Activated T-cell treated with anti-CD3 and anti-CD28 coated beads, Interleukin-2, amount 50 U/mL, for 72 hours (primary cell): ENCODE results near the gene KISS1R. TPM values are rescaled to one million over a fixed set of nuclear protein-coding genes. Genes with fewer than 3 reads are reported as not detected.

ENCODE experiments used
- ATAC-seq, 2 donors: fragments of 150-1000 bp; cut with Tn5 transposase; replicated peaks in 1 of 2; 2 replicates each; pipeline ENCODE4 v1.10.0; 2021; ENCODE audit warnings: moderate library complexity in 2 of 2, mild to moderate bottlenecking in 1 of 2
- DNase-seq, 2 donors: peaks; one replicate each; pipeline ENCODE4 v3.0.0; 2021 to 2022; ENCODE audit warnings: mixed read lengths in 1 of 2
- H3K27ac Mint-ChIP-seq: one replicate; pipeline ENCODE4 v1.8.0; 2022; ENCODE audit warnings: mild to moderate bottlenecking, moderate library complexity, mixed read lengths
- H3K27me3 Mint-ChIP-seq: one replicate; pipeline ENCODE4 v1.8.0; 2022; ENCODE audit warnings: low read depth, mixed read lengths
- H3K36me3 Mint-ChIP-seq, 2 donors: one replicate each; pipeline ENCODE4 v1.8.0; 2022; ENCODE audit warnings: mixed read lengths in 2 of 2, mild to moderate bottlenecking in 1 of 2; ENCODE audit not compliant: insufficient read depth in 2 of 2
- H3K4me1 Mint-ChIP-seq: one replicate; pipeline ENCODE4 v1.8.0; 2022; ENCODE audit warnings: low read depth, mixed read lengths
- H3K4me3 Mint-ChIP-seq, 2 donors: one replicate each; pipeline ENCODE4 v1.8.0; 2022; ENCODE audit warnings: mild to moderate bottlenecking in 2 of 2, mixed read lengths in 2 of 2, moderate library complexity in 2 of 2
- H3K9me3 Mint-ChIP-seq, 2 donors: one replicate each; pipeline ENCODE4 v1.8.0; 2022; ENCODE audit warnings: mixed read lengths in 2 of 2
- total RNA-seq, 2 donors: library from RNA; stranded (reverse); gene quantifications; one replicate each; pipeline ENCODE4 v1.2.3, GENCODE V29; 2022

The KISS1R gene
- total RNA-seq, 2 donors from 2014 or later, result 1.0 to 3.6 TPM

GRCh38 chr19:966485-967088, 49.5 kb downstream of the KISS1R start:
- H3K9me3 Mint-ChIP-seq, result peaks cover 2 to 4% of the 10 kb centered on the region in 2 donors
- H3K4me1 Mint-ChIP-seq, result no peaks in the 10 kb centered on the region
- H3K4me3 Mint-ChIP-seq, result no peak overlapping the region
- ATAC-seq, result no peak
- H3K36me3 Mint-ChIP-seq, result peaks cover 10 to 27% of the 10 kb centered on the region in 2 donors
- no peak for DNase-seq
- H3K27ac Mint-ChIP-seq, result no peak overlapping the region
- no peaks in the 10 kb centered on the region for H3K27me3 Mint-ChIP-seq

Other genes with a start within 250 kb of the KISS1R start
- gene FSTL3, start 240.9 kb upstream of the KISS1R start, total RNA-seq, result 10 to 100 TPM; 10.0 to 11.4 TPM
- under 1 TPM in 1 of 2 donors, not detected in 1; 0.22 TPM for gene PRSS57, start 221.9 kb upstream of the KISS1R start, total RNA-seq
- 1 to 10 TPM in 1 of 2 donors, under 1 TPM in 1; 0.72 to 2.0 TPM for gene PALM, start 208.4 kb upstream of the KISS1R start, total RNA-seq
- not detected for gene MISP, start 166.2 kb upstream of the KISS1R start, total RNA-seq
- gene PTBP1, start 119.9 kb upstream of the KISS1R start, total RNA-seq, result 100 to 1,000 TPM; 515 to 611 TPM
- not detected for gene PLPPR3, start 95.4 kb upstream of the KISS1R start, total RNA-seq
- gene AZU1, start 89.5 kb upstream of the KISS1R start, total RNA-seq, result not detected
- not detected for gene PRTN3, start 76.3 kb upstream of the KISS1R start, total RNA-seq
- not detected for gene ELANE, start 65.0 kb upstream of the KISS1R start, total RNA-seq
- gene CFD, start 57.7 kb upstream of the KISS1R start, total RNA-seq, result 1 to 10 TPM; 2.1 to 3.1 TPM
- 10 to 100 TPM; 59.8 to 62.2 TPM for gene MED16, start 24.1 kb upstream of the KISS1R start, total RNA-seq
- gene RNU6-9, start 23.8 kb upstream of the KISS1R start, total RNA-seq, result not detected
- gene R3HDM4, start 4.1 kb upstream of the KISS1R start, total RNA-seq, result 100 to 1,000 TPM; 109 to 126 TPM
- gene ARID3A, start 8.7 kb downstream of the KISS1R start, total RNA-seq, result 10 to 100 TPM; 31.7 to 34.0 TPM
- 10 to 100 TPM; 59.6 TPM for gene WDR18, start 67.0 kb downstream of the KISS1R start, total RNA-seq
- gene GRIN3B, start 83.1 kb downstream of the KISS1R start, total RNA-seq, result under 1 TPM; 0.10 to 0.35 TPM
- 100 to 1,000 TPM; 125 to 127 TPM for gene TMEM259, start 103.8 kb downstream of the KISS1R start, total RNA-seq
- not detected for gene RNU6-2, start 104.2 kb downstream of the KISS1R start, total RNA-seq
- gene CNN2, start 109.3 kb downstream of the KISS1R start, total RNA-seq, result 100 to 1,000 TPM in 1 of 2 donors, 10 to 100 TPM in 1; 98.9 to 124 TPM
- 10 to 100 TPM; 34.3 to 37.1 TPM for gene ABCA7, start 122.8 kb downstream of the KISS1R start, total RNA-seq
- gene ARHGAP45, start 149.8 kb downstream of the KISS1R start, total RNA-seq, result 100 to 1,000 TPM; 235 to 236 TPM
- 100 to 1,000 TPM; 176 to 179 TPM for gene POLR2E, start 178.0 kb downstream of the KISS1R start, total RNA-seq
- 100 to 1,000 TPM; 251 to 308 TPM for gene GPX4, start 186.7 kb downstream of the KISS1R start, total RNA-seq